Daoy (cell line): Measurements from ENCODE around the gene SIK3. TPM values are rescaled to one million over a fixed set of nuclear protein-coding genes. Genes with fewer than 3 reads are reported as not detected.

Source experiments
- DNase-seq: peaks from one replicate; pipeline ENCODE4 v3.0.0-alpha.2; 2015; ENCODE audit warnings: low read depth
- total RNA-seq: library from RNA; depleted of rRNA; stranded (reverse); fragments of >200 nt; shearing (Covaris generic); gene quantifications from 2 replicates; pipeline ENCODE4 v1.2.3, GENCODE V29; 2014

The SIK3 gene
- total RNA-seq, 1 experiment from 2014 or later = 8.2 TPM

- peak; percentile 27 for DNase-seq
These were observed 166.8 kb downstream of the SIK3 start for GRCh38 chr11:116931206-116931953.

DNA sequence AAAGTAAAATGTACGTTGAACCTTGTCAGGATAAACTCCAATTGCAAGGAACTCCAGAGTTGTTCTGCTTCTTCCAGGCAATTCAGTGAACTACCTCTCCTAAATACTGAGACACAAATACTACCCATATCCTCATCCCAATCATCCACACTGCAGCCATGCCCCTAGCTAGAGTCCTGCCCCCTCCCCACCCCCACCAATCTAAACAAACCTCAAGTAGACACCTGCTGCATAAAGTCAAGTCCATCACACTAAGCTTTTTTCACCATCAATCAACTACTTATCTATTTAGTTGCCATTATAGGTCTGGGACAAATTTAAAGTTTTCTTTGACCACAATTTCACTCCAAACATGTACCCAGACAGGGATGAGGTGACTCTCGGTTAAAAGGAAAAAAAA lies 167.6 kb downstream of the SIK3 start:
- no peak for DNase-seq

DNA sequence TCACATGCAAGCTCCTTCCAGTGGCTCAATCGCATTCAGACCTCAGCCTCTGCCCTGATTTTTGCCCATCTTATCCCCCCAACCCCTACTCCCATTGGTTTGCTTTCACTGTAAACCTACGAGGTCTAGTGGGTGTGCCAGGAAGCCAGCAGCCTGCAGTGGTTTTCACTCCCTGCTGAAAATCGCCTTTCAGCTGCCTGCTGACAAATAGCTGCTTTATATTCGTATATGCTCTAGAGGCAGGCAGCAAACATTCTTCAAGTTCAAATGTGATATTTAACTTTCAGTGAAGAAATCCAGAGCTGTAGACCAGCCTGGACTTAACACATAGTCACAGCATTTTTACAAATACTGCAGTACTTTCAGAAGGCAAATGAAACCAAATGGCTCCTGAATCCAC lies 168.1 kb downstream of the SIK3 start:
- no peak for DNase-seq

DNA sequence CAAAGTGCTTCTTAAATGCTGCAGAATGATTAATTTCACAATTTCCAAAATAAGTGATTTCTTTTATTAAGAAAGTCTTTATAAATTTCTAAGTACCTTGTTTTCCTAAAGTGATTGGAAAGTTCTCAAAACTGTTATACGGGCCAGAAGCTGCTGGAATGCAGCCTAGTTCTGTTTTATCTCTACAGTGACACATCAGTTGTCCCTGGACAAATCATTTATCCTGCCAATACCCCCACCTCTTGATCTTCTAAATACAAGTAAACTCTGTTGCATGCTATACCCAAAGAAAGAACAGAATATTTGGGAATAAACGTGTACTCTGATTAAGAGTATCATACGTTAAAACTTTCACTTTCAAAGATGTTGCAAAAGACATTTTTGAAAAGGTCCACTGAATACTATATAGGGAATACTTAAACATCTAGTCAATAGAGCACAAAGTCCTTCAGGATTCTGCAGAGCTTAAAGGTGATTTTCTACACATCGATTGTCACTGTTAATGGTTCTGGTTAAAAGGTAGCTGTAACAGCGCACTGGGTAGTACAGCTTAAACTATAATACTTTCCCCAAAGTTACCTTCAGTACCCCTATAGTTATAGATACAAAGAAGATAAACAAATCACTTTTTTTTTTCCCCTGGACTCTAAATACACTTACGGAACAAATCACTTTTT lies 168.7 kb downstream of the SIK3 start:
- DNase-seq = no peak

DNA sequence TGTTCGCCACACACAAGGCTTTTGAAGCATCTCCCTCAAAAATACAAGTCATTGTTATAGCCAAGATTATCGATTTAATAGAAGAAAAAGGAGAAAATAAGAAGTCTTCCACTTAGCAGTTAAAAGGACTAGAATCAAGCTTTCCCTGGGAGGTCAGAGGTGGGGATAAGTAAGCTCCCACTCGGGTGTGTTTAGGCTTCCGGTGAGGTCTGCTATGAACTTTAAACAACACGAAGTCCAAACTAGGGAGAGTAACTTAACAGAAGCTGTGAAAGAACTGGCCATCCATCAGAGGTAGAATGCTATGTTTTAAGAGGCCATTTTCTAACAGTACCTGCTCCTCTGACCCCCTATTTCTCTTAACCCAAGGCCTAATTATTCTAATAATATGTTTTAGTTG lies 169.4 kb downstream of the SIK3 start:
- no peak for DNase-seq

GRCh38 chr11:116928102-116928777 lies 170.0 kb downstream of the SIK3 start:
- DNase-seq = no peak

DNA sequence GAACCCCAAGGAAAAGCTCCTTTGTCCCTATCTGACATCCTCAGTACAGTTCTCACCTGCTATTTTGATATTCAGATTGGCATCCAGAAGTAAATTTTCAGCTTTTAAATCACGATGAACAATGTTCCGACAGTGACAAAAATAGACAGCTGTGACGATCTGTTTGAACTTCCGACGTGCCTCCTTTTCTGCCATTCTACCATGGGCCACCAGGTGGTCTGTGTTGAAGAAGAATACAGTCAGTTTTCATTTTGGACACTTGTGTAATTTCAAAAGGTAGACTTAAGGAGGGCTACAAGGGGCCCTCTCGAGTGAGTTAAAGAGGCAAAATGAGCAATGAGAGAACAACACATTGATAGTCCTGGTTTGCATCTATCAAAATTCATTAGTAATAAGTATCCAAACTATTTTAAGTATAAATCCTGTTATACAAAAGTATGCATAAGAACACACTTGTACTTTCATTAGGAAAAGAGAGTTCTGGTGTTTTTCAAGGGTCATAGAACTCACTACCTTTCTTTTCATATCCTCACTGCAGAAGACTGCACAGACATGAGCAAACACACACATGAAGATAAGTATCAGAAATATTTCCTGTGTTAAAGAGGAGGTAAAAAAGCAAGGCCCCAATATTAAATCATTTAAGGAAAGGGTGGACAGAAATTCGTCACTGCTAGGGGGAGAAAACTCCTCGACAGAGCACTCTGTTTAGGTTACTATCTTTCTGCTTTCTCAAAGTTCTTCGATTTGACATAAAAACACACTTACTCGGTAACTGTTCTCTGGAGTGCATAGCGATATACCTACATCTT lies 170.9 kb downstream of the SIK3 start:
- no peak for DNase-seq

- DNase-seq = no peak
These were observed 173.2 kb downstream of the SIK3 start for GRCh38 chr11:116925050-116925449.

DNA sequence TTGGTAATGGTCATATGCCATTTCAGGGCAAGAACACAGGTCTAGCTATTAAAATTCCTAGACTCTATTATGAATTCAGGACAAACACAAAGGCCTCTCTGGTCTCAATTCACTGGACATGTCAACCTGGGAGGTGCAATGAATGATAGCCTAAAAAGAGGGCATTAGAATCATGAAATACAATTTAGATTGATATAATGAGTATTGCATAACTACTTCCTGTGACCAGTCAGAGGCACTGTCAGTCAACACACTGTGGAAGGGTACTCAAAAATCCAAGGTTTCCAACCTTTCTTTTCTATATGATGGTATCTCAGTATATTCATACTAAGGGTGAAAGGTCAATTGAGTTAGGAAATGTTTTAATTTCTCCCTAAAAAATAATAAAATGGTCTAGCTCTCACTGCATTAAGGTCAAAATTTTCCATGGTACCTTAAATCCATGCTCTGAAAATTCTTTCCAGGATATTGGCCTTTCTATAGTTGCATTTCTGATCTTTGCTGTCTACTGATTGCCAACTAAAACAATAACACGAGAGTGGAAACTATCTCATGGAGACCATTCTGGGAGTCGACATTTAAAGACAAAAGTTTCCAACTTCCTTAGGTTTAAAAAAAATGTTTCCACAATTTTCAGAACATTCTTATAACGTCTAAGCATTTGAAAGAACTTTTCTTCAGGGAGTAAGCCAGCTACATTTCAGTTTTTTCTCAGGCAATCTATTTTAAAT lies 179.1 kb downstream of the SIK3 start:
- DNase-seq = no peak

- DNase-seq = no peak
These were observed 180.6 kb downstream of the SIK3 start for GRCh38 chr11:116917632-116918031.

- DNase-seq = no peak
These were observed 181.3 kb downstream of the SIK3 start for GRCh38 chr11:116916886-116917285.

- no peak for DNase-seq
These were observed 182.2 kb downstream of the SIK3 start for GRCh38 chr11:116916052-116916451.

- DNase-seq = no peak
These were observed 185.2 kb downstream of the SIK3 start for GRCh38 chr11:116913000-116913399.

DNA sequence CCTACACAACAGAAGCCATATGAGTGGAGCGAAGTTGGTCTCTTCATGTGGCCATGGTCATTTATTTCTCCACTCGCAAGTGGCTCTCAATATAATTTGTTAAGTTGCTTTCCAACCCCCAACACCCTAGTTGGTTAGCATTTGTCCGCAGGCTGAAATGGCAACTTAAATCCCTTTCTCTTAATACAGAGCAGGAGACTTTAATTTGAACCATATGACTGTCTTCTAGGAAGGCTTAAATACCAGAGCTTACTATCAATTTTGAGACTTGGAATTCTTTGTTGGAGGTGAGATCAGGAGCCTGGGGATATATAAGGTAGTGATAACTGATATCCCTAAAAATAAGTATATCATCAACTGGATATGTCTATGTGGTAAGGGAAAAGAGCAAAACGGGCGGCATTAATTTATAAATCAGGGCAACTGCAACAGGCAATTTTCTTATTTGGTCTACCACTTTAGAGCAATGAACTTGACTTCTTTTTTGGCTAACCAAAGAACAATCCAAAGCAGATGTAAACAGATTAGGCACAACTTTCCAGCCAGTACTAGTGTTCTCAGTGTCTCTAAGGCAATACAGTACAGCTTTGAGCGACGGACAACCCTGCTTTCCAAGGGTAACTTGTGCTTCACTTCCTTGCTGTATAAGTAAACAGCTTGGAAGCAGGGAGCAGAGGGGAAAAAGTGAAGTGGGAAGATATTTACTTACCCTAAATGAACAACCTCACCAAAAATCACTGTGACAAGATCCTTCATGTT lies 186.1 kb downstream of the SIK3 start:
- DNase-seq = no peak

DNA sequence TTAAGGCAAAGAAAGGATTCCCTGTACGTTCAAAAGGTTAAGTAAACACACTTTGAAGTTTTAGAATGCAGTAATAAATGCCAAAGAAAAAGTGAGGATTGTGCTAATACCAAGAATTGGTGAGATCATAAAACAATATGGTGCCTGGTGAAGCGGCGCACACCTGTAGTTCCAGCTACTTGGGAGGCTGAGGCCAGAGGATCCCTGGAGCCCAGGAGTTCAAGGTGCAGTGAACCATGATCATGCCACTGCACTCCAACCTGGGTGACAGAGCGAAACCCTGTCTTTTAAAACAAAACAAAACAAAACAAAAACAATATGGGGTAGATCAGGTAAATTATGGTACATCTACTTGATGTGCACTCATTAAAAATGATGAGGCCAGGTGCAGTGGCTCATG lies 187.4 kb downstream of the SIK3 start:
- DNase-seq = no peak

- DNase-seq = no peak
These were observed 187.8 kb downstream of the SIK3 start for GRCh38 chr11:116910378-116910777.

GRCh38 chr11:116909245-116909644 lies 189.0 kb downstream of the SIK3 start:
- DNase-seq = no peak

DNA sequence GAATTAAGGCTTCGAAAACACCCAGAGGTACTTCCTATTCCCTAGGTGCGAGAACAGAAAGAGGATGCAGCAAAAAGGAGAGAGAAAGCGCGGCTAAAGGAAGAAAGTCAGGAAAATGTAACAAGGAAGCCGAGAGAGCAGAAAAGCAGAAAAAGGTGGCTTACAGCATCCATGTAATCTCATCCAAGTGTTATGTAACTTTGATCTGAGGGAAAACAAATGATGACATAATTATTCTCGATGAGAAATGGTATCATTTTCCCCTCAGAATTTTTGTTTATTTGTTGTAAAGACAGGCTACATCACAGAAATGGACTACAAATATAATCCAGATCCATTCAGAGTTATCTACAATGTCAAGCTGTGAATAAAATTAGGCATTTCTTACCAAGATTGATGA lies 191.7 kb downstream of the SIK3 start:
- DNase-seq = no peak

DNA sequence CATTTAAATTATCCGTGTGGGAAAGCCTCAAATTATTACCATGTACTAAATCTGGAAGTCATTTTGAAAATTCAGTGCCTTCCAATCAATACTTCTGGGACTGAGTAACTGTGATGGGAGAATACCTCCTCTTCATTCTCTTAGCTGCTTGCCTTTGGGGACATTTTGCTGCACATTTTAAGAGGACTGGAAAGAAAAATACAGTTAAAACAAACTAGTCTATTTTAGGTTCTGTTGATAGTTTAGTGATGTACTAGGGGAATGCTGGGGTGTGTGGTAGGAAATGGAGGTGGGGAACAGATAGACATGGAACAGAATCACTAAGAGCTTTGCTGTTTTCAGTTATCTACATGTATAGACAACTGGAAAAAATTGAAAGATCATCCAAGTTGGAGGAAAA lies 195.1 kb downstream of the SIK3 start:
- no peak for DNase-seq

DNA sequence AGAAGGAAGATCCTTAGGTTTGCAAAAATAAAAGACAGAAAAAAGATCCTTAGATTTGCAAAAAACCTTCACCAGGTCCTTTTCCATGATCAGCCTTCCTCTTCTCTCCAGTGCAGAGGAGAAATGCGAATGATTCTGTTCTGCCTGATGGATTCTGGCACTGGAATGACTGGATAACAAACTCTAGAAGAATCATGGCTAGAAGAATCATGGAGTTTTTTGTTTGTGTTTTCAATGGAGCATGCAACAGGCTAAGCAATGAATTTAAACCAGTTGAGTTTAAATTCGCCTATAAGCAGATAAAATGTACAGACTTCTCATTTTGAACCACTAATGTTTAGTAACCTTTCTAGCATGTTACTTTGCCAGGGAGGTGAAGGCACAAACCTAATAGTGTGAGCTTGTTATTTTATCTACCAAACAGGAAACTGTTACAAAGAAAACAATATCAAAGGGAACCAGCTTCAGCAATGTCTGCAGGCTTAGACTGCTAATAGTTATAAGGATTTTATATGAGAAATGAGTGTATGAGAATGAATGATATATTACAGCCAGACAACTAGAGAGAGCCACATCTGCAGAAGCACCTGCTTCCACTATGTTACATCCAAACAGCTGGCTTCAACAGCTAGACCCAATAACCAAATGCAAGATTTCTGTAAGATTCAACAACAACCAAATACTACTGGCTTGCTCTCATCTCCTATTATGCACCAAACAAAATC lies 196.1 kb downstream of the SIK3 start:
- DNase-seq = no peak
